Astrocyte of the hippocampus (primary cell): ENCODE measurements around the gene ADARB2.
"Not testable (repeated sequence)": the region's sequence is repeated elsewhere in the genome, so short reads cannot be mapped to it uniquely, and the experiment has no call there.

Experiments
- DNase-seq: peaks from one replicate; pipeline ENCODE4 v3.0.0; 2011; ENCODE audit warnings: low read depth, low spot score

The ADARB2 gene

GRCh38 chr10:1159131-1160061 lies 577.9 kb downstream of the ADARB2 start:
- no peak for DNase-seq

- DNase-seq = not testable (repeated sequence)
Measured at GRCh38 chr10:1158536-1158935, 578.8 kb downstream of the ADARB2 start.

- no peak for DNase-seq
Measured at GRCh38 chr10:1158066-1158465, 579.3 kb downstream of the ADARB2 start.

DNA sequence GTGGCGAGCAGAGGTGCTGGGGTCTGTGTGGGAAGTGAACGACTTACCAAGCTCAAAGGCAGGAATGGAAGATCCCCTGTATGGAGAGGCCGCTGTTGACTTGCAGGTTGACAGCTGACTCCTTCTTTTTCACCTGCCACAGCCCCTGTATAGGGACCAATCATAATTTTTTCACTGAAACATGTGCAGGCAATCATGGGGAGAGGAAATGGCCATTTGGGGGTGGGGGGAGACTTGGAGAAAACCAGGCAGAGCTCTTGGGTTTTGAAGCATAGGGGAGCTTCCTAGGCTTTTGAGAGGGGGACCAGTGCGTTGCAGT lies 579.8 kb downstream of the ADARB2 start:
- DNase-seq = no peak

- DNase-seq = no peak
Measured at GRCh38 chr10:1156921-1157614, 580.3 kb downstream of the ADARB2 start.

DNA sequence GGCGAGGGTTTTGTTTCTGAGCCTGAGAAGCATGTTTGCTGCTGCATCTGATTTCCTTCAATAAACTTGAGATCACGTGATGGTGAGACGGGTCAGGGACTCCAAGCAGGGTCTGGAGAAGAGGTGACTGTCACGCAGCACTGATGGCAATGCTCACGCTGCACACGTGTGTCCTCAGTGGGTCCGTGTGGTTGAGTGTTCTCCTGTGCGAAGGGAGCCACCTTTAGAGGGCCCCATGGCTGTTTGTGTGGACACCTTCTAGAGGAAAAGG lies 580.8 kb downstream of the ADARB2 start:
- no peak for DNase-seq

DNA sequence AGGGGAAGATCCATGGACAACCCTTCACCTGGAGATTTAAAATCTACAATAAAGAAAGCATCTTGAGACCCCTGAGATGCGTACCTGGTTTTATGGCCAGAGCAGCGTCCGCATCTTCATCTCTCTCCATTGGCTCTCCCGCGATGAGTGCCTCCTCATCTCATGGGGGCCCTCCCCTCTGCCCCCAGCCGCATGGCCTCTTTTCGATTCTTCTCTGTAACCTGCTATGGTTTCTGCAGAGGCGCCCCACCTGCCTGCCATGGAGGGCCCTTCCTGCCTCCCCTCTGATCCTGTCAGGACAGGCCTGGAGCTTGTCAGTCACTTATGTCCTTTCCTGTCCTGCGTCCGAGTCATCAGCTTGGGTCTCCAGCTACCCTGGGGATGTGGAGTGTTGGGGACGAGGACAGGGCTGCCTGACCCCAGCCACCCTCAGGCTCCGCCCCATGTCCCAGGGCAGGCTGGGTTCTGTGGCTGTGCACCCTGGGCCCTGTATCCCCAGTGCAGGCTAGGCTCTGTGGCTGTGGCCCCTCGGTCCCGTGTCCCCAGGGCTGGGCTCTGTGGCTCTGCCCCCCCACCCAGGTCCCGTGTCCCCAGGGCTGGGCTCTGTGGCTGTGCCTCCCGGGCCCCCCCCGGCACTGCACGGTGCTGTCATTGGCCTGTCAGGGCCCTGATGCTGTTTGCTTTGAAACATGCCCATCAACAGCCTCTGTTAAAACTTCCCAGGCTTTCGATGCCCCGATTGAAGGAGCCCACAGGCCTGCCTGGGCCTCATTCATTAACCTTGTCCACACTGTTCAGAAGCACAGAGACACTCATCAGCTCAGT lies 581.3 kb downstream of the ADARB2 start:
- no peak for DNase-seq

DNA sequence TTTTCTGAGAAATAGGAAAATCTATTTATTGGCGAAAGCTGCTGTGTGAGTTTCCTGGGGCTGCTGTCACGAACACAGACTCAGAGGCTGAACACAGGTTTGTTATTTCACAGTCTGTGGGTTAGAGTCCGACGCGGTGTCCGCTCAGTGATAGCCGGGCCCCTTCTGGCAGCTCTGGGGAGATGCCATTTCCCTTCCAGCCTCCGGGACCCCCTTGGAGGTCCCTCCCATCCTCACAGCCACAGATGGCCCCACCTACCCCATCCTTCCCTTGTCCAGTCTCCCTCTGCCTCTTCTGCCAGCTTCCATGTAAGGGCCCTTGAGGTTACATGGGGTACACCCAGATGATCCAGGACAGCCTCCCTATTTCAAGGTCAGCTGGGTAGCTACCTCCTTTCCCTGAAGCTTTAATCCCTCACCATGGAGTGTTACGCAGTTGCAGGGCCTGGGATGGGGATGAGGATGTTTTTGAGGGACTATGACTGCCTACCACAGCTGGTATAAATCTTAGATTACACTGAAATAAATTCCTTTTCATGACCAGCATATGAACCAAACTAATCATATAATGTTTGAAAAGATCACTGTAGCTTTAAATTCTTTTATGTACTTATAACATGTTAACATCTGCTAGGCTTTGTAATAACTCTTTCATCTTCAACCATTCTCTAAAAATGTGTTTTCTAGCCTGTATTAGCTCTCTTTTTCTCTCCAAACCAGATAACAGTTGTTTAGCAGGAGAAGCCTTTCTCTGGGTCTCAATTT lies 582.6 kb downstream of the ADARB2 start:
- no peak for DNase-seq

DNA sequence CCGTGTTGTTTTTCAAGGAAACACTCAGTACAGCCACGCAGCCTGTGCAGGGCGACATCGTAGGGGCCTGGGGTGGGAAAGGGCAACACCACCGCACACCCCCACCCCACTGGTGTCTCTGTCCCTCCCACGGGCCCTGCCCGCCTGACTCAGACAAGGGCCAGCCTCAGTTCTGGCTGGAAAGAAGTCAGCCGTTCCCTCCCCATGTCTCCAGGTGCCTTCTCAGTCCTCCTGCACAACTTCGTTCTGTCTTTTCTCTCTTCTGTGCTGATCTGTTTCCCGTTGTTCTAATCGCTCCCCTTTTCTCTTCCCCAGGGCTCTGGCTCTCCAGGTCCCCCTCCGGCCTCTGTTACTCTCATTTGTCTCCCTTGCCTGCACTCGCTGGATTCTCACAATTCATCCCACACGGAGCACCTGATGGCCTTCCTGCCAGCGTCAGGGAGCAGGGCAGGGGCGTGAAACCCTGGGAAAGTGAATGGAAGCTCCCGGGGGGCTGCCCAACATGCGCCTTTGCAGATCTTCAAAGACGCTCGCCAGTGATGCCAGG lies 583.4 kb downstream of the ADARB2 start:
- DNase-seq = no peak

GRCh38 chr10:1153251-1153763 lies 584.0 kb downstream of the ADARB2 start:
- DNase-seq = no peak

DNA sequence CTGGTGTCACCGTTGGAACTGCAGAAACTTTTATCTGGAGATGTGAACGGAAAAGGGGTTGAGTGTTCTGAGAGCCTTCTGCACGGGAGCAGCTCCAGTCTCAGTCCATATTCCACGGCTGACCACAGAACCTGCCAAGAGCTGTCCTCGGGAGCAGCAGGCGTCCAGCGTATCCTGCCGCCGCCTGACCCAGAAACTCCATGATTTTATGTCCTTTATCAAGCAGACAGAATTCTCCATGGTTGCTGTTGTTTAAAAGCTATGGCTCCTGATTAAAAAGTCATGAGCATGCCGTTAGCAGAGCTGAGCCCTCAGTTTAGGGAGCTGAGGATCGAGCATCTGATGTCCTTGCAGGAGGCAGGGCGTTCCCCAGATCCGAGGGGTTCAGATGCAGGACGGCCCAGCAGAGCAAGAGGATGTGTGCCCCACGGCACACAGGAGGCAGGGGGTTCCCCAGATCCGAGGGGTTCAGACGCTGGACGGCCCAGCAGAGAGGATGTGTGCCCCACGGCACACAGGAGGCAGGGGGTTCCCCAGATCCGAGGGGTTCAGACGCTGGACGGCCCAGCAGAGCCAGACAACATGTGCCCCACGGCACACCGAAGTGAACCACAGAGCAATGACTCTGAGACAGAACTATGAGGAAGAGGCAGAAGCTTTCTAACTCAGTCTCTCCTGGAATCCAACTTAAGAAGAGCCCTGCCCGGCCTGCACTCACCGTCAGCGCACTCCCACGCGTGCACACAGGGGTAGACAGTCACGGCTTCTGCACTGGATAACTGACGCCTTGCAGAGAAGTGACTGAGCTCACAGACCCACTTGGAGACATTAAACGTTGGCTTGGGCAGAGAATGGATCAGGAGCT lies 584.7 kb downstream of the ADARB2 start:
- DNase-seq = no peak

DNA sequence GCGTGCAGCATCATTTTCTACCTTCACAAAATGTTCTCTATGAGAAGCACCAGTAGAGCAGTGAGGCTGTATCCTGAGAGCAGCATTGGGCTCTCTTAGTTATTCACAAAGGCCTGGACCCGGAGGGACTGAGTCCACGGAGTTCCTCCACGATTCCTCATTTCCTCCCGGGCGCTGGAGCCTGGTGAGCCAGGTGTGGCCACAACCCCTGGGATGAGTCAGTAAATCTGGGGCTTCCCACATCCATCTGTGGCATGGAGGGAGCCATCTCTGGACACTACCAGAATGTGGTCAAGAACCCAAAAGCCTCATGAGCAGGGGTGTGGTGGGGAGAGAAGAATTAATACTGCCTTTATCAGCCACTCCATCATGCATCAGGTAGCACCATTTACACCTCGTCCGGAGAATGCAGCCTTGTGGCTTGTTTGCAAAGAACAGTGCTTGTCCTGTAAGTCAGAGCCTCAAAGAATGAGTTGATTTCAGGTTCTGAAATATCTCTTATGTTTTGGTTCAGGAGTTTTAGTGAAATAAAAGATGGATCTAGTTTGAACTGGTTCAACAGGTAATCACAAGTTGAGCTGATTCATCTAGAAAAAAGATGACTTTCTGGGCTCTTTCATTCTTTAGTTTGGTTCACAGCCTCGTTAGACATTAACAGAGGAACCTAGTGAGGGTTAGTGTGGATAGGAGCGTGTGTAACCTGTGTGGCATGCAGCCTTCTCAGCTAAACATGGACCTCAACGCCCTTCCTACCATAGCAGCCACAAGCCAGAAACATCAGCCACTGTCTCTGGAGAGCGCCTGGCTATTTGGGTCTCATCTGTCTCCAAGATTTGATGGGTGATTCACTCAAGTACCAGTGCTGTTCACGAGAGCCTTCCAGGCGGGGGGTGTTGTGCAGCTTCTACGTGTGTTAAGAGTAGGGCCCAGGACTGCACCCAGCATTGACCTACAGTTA lies 586.0 kb downstream of the ADARB2 start:
- no peak for DNase-seq

GRCh38 chr10:1150638-1150955 lies 586.7 kb downstream of the ADARB2 start:
- DNase-seq = no peak

DNA sequence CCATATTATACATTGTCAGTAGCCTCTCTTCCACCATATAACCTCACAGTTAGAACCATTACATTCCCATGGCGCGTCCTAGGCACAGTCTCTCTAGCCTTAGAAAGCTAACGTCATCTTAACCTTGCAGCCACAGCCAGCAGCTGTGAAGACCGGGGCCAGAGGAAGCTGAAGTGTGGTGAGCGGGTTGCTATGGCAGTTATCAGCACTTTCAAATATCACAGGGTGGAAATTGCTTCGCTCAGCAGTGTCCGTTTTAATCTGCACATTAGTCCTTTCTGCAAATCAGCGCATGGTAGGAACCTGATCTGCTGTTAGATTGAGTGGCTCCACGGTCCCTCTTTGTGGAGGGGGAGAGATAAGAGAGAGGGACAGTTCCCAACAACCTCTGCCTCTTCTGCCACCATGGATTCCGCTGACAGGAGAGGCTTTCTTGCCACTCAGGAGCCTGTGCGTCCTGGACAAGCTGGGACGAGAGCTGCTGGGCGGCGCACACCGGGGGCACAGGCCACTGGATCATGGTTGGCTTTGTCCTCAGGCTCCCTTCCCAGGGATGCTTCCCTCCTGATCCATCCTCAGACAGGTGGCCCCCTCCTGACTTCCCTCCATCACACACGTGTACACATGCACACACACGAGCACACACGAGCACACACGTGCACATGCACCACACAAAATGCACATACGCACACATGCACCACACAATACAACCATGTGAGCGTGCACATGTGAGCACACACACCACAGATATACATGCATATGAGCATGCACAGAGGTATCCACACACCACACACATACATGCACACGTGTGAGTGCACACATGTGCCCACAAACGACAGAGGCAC lies 587.3 kb downstream of the ADARB2 start:
- no peak for DNase-seq

GRCh38 chr10:1148855-1149605 lies 588.3 kb downstream of the ADARB2 start:
- DNase-seq = no peak

DNA sequence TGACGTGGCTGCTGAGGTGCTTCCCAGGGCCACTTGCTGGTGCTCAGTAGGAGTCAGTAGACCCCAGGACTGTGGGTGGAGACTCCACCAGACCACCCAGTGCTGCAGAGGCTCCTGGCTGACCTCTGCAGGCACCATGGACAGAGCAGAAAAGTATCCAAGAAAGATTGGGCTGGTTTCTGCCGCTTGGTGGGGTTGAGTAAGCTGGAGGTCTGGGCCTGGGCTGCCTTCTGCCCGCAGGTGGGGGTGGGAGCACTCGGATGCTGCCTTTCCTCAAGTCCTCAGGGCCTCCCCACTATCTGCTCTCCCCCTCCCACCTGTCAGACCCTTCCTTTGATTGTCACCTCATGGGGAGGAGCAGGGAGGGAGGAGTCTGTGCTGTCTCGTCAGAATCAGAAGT lies 589.5 kb downstream of the ADARB2 start:
- no peak for DNase-seq

GRCh38 chr10:1142596-1142995 lies 594.7 kb downstream of the ADARB2 start:
- DNase-seq = no peak

DNA sequence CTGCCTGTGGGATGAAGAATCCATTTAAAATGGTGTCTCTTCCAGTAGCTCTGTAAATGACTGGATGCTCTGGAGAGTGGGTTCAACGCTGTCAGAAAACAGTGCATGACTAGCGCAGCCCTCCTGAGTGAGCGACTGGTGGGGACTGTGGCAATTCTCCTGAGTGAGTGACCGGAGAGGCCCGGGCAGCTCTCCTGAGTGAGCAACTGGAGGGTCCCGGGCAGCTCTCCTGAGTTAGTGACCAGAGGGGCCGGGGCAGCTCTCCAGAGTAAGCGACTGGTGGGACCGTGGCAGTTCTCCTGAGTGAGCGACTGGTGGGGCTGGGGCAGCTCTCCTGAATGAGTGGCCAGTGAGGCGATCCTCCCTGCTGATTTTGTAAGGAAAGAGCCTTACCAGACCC lies 595.6 kb downstream of the ADARB2 start:
- DNase-seq = no peak
